Cortex of kidney (tissue), 1 donor: ENCODE data around the gene MXRA7.

Source experiments
- DNase-seq: peaks from one replicate; lab custom pipeline; 2025; lab: John Stamatoyannopoulos, UW

The MXRA7 gene

DNA sequence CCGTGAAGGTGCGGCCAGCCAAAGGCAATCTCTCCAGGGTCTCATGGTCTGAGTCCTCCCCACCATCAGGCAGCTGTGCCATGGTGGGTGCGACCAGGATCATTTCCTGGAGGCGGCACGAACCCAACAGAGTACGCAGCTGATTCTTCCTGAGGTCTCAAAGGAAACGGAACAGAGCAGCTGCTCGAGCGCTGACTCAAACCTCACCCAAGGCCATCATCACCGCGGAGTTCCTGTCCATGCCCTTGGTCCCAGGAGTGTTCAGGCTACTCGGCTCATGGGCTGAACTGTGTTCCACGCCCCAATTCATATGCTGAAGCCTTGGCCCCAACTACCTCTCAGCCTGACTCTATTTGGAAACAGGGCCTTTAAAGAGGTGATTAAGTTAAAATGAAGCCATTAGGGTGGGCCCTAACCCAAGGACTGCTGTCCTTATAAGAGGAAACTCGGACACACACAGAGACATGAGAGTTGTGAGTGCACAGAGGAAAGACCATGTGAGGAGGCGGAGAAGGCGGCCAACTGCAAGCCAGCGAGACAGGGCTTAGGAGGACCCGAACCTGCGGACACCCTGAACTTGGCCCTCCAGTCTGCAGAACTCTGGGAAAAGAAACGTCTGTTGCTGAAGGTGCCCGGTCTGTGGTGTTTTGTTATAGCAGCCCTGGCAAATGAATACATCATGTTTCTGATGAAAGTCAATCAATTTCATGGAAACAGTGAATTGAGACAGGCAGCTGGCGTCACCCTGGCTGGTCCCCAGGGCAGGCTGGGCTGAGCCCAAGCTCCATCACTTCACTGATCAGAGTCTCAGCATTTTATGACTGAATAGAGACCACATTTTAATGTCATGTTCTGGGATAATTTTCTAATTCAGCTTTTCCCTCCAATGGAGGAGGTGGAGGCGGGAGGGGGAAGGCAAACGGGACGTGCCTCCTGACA is 13.7 kb downstream of the MXRA7 start:
- no peak for DNase-seq

DNA sequence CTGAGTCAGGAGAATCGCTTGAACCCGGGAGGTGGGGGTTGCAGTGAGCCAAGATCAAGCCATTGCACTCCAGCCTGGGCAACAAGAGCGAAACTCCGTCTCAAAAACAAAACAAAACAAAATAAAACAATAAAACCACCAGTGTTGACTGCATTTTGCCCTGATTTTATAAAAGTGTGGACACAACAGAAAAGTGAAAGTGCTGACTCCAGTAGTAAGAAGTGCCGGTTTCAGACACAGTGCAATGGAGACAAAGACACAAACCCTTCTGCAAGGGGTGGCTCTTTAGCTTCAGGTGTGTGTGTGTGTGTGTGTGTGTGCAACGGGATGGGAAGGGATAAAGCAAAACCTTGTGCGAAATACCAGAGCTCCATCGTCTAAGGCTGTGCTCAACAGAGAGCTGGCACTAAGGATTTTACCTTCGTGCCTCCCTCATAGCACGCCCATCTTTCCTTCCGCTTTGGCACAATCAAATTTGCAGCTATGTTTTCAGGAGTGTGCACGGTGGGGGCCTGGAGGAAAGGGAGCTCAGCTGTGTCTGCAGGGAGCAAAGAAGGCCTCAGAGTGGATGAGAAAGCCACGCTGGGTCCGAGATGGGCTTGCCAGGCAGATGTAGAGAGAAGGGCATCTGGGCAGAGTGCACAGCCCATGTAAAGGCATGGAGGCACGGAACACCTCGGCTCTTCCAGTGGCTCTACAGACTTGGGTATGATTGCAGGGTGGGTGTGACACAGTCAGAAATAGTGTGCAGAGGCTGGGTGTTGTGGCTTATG is 15.5 kb downstream of the MXRA7 start:
- no peak for DNase-seq

DNA sequence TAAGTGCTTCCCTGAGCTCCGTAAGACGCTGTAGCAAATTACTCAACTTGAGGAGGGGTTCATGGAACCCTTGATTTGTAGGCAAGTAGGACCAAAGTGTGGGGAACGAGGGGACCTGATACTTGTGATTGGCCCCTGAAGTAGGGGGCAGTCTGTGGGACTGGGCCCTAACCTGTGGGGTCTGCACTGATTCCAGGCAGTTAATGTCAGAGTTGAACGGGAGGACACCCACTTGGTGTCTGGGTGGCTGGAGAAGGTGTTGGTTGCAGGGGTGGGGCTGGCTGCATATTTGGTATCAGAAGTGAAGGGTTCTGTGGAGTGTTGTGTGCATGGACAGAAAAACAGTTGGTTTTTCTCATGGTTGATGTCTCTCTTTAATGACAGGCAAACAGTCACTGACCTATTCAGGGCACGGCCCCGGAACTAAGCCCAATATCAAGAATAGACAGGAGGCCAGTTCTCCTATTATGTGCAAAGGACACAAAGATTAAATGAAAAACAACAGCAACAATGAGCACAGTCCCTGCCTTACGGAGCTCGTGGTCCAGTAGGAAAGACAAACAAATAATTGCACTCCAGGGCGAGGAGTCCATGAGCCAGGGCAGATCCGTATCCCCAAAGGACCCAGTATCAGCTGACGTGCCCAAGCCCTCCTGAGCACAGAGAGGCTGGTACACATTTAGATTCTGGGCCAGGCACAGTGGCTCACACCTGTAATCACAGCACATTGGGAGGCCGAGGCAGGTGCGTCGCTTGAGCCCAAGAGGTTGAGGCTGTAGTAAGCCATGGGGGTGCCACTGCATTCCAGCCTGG is 19.2 kb downstream of the MXRA7 start:
- DNase-seq: no peak

DNA sequence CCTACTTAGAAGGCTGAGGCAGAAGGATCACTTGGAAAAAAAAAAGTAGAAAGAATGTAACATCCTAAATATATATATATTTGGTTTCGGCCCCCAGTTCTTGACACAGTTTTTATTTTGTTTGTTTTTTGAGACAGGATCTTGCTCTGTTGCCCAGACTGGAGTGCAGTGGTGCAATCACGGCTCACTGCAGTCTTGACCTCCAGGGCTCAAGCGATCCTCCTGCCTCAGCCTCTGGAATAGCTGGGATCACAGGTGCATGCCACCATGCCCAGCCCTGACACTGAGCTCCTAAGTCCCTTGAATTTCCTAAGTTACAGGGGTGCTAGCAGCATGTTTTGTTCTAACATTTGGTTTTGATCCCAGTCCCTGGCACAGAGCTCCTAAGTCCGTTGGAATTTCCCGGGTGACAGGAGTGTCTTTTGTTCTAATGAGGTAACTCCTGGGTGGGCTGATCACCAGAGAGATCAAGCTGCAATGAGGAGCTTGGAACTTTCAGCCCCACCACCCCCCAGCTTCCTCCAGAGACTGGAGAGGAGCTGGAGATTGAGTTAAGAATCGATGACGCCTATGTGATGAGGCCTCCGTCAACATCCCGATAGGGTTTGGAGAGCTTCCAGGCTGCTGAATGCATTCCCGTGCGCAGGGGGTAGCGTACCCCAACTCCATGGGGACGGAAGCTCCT is 20.0 kb downstream of the MXRA7 start:
- DNase-seq: no peak

DNA sequence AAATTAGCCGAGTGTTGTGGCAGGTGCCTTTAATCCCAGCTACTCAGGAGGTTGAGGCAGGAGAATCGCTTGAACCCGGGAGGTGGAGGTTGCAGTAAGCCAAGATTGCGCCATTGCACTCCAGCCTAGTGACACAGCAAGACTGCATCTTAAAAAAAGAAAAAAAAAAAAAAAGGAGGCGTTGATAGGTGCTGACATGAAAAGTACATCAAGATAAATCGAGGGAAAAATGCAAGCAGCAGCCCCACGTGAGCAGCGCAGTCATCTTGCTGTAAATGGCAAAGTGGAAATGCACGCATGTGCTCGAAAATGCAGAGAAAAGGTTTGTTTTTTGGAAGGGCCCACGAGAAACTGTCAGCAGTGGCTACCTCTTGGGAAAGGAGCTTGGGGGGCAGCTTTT is 20.9 kb downstream of the MXRA7 start:
- DNase-seq: no peak

DNA sequence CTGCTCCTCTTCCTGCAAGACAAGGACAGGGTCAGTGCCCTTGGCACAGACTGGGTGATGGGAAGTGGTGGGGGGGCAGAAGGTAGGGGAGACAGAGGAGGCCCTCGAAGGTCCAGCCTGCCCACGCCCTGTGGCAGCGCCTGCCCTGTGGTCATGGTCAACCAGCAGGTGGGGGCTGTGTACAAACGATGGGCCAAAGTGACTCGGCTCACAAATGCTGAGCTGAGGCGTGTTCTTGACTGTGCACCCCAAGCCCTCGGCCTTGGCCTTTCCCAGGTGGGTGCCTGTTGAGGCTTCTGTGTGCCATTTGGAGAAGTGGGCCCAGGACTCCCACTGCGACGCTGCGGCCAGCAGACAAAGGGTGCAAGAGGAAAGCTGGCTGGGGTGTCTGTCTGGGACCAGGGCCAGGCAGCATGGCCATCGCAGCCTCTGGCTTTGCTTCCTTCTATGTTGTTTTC is 22.6 kb downstream of the MXRA7 start:
- DNase-seq: no peak

DNA sequence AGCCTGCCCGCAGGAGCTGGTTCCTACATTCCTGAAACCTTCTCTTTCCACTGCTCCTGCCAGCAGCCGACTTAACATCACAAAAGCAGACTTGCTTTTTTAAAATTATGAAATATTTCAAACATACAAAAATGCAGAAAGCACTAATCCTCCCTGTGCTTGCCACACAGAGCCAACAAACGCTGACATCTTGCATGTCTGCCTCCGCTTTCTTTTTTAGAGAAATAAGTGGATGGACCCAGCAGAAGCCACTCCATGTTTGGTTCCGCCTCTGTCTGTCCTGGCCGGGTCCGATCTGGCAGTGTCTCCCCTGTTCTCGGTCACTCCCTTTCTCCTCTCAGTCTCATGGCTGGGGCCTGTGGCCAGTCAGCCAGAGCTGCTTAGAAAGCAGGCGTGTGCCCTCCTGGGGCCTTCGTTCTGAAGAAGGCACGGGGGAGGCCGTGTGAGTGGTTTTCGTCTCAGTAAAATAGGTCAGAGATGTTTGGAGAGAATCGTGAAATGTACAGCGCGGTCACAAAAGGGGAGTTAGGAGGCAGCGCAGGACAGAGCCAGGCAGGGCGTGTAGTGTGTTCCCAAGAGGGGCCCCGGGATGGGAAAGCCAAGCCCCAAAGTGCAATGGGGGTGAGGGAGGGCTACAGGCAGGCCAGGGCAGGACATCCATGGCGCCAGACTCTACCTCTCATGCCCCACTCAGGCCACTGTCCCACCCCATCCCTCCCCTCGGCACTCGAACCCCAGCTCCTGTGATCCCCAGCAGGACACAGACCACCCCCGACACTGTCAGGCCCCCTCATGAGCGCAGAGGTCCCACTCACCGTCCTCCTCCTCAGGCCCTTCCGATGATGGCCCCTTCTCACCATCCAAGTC is 23.2 kb downstream of the MXRA7 start:
- no peak for DNase-seq

DNA sequence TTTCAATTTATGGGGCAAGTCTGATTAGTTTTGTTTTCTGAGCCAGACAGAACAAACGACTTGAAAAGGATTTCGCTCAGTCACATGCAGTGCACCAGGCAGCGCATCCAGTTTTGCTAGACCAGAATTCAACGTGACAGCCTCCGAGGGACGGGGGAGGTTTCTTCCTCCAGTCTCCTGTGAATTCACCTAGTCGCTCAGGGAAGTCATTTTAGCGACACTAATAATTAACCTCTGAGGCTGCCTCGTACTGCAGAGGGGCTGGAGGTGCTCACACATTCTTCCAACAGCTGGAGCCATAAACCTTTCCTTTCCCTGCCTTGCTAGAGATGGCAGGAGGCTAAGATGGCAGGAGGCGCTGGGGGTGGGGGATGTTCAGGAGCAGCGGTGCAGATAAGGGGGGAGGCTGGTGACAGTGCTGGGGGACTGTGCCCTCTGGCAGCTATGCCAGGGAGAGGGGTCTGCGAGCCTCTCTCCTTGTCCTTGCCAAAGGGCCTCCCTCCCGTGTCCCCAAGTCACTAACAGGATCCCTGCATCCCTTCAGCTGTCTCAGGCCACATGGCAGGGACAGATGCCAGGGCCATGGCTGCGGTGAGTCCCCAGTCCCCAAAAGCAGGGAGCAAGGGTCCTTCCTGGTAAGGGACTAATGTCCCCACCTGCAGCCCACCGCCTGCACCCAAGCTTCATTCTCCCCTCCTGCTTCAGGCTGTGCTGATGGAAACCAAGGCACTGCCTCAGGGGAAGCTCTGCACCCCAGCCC is 24.0 kb downstream of the MXRA7 start:
- no peak for DNase-seq

DNA sequence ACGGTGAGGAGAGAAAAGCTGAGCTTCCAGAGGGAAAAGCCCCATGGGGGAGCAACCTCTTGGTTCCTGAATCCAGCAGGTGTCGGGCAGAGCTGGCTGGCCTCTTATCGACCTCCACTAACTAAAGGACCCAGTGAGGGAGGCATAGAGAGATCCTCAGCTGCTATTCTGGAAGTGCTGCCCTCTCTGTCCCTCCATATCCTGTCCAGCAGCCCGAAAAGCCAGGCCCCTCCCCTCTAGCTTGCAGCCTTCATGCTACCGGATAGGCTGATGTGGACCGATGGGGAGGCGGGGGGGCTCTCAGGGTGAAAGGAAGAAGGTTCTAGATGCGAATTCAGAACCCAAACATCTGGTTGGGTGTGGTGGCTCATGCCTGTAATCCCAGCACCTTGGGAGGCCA is 24.9 kb downstream of the MXRA7 start:
- no peak for DNase-seq

DNA sequence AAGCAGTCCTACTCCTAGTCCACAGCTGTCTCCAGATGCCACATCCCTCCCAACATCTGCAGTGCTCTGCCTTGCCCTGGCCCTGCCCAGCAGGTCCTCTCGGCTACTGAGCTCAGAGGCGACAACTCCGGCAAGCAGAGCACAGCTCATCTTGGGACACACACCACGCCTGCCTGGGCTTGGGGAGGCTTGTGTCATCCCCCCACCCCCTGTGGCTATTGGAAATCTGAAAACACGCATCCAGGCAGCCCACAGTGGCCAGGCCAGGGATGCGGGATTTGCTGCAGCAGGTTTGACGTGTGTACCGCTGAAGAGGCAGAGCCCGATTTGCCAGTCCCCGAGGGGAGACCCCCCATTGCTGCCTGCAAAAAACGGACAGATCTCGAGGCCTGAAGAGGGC is 25.4 kb downstream of the MXRA7 start:
- DNase-seq: no peak

DNA sequence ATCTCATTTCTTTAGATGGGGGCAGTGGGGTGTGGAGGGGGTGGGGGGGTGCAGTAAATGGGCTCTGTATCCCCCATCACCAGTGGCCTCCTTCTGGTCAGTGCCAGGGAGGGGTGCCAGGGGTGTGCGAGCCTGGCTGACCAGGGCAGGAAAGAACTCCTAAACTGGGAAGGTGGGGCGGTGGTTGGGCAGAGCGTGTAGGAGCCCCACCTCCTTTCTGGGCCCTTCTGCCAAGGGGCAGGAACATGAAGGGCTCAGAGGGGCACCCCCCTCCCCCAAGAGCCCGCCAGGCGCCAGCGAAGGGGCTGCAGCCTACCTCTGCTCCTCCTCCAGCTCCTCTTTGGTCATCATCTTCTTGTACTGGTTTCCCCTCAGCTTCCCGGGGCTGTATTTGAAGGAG is 26.0 kb downstream of the MXRA7 start:
- DNase-seq: no peak

DNA sequence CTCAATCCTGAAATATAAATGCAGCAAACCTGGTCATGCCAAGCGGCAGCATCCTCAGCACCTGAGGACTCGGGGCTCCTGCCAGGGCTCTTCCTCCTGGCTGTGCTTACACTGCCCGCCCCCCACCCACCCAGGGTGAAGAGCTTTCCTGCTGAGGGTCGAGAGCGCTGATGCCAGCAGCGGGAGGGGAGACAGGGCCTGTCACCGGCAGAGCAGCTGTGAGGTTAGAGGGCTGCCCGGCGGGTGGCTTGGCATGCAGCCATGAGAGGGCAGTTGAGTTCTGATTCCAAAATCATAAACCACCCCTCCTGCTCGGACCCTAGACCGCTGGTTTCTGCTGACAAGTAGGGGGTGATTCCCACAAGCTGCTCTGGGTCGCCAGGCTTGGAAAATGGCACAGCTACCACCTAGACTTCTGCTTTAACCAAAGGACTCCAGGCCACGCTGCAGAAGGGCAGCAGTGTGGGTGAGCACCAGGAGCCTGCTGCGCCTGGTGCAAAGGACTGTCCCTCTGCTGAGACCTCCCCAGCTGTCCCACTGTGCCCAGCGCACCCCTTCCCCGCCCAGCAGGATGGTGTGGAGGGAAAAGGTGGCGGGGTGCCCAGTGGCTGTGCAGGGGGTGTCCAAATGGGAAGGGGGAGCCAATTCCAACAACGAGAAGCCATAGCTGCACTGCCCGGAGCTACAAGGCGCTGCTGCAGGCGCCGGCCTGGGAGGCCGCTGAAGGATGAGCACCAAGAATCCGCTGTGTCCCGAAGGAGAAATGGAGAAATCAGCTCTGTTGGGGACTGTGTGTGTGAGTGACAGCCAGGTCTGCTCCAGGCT is 26.6 kb downstream of the MXRA7 start:
- no peak for DNase-seq

DNA sequence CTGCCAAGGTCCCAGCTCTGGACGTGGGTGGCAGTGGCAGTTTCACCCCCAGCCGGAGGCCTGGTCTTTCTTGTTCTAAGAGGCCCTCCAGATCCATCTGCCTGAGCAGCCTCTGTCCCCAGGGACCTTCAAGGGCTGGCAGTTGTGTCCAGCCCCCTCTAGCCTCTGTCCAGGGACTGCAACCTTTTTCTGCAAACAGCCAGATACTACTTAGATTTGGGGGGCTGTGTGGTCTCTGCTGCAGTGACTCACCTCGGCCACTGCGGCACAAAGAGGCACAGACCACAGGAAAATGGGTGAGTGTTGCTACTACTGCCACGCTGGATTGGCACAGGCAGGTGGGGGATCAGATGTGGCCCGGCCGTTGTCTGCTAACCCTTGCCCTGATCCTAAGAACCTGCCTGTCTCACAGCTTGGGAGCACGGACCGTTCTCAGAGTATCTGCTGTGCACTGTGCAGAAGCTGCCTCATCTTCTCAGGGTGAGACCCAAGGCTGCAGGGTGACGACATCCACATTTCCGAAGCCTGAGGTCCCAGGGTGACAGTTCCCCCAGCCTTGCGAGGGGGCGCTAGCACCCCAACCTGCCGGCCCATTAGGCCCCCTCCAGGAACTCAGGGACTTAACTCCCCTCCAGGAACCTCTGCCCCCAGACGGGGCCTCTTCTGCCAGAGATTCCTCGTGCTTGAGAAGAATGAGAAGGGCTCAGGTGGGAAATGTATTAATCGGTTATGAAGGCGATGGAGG is 27.6 kb downstream of the MXRA7 start:
- no peak for DNase-seq

DNA sequence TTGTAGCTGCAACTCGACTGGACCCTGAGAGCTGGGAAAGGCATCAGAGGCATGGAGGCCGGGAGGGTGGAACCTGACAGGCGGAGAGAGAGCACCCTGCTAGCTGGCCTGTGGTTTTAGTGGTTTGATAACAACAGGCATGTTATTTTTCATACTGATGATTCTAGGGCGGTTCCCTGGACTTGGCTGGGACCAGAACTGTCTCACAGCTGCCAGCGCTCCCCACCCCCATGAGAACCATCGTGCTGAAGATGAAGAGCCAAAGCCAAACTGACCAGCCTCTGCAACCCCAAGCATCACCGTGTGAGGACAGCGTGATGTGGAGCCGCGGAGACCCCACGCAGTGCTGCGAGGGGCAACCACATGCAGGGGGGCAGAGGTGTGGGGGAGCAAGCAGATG is 28.5 kb downstream of the MXRA7 start:
- no peak for DNase-seq

DNA sequence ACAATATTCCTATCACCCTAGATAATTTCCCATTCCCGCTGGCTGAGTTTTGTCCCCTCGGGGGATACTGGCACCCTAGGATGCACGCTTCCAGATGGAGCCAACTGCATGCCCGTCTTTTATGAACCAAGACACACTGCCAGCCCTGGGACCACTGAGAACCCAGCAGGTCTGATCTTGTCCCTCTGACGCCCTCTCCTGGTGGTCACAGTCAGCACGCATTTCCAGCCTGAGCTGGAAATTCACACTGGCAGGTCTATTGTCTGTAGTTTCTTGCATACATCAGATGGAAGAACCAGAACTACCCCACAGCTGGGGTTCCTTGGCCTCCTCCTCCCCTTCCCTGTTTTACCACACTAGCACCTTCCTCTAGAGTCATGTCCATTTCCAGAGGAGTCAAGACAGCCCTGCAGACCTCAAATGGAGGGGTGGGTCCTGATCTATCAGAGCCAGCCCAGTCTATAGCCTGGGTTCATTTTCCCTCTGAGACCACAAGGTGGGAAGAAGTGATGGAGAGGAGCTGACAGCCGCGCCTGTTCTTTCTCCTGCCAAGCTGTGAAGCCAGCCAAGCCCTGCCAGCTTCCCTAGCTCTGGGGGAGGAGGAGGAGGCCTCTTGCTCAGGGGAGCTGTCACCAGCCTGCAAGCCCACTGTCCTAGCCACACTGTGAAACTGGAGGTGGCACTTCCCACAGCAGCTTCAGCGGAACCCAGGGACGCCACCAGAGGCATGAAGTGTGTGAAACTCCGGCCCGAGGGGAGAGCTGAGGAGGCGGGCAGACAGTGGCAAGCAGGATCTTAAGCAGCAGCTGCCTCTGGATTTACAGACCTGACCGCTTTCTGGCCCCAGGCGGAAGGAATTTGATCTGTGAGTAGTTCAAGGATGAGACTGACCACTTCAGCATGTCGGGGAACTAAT is 29.3 kb downstream of the MXRA7 start:
- no peak for DNase-seq

DNA sequence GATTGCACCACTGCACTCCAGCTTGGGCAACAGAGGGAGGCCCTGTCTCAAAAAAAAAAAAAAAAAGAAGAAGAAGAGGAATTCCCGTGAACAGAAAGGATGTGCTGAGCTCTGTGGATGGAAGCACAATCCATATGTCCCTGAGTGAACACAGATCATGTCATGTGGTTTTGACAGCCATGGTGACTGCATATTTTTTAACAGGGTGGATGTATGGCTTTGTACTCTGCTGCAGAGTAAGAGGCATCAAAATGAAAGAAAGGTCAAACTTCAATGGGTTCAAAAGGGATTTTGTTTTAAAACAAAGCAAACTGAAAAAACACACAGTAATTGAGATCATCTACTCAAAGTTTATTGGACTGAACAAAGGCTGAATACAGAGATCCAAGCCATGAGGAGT is 31.5 kb downstream of the MXRA7 start:
- DNase-seq: no peak

DNA sequence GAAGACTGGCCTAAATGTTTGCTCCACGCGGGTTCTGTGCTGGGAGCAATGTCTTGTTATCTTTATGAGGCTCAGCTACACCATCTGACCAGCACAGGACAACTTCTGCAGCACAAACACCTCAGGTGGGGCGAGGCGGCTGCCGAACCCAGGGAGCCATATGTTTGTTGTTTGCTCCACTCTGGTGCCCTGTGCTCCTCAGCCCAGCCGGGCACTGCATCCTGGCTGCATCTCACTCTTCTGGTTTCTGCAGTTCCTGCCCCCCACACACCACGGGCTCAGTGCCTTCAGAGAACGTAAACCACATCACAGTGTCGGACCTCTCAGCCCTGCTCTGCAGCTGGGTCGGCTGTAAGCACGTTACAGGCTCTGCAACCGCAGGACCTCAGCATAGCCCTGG is 32.4 kb downstream of the MXRA7 start:
- DNase-seq: no peak
